Ramos (cell line): Measurements from ENCODE around the gene BICD1.
"Not testable (repeated sequence)": the region's sequence is repeated elsewhere in the genome, so short reads cannot be mapped to it uniquely, and the experiment has no call there.

Experiments
- in situ Hi-C: fragments of 300-500 bp; cut with MboI; formaldehyde crosslinking; loops from one replicate; pipeline ENCODE4 v1.14.3; 2022; ENCODE audit warnings: low sequenced_read_pairs; ENCODE audit not compliant: unreplicated experiment

BICD1 gene

DNA sequence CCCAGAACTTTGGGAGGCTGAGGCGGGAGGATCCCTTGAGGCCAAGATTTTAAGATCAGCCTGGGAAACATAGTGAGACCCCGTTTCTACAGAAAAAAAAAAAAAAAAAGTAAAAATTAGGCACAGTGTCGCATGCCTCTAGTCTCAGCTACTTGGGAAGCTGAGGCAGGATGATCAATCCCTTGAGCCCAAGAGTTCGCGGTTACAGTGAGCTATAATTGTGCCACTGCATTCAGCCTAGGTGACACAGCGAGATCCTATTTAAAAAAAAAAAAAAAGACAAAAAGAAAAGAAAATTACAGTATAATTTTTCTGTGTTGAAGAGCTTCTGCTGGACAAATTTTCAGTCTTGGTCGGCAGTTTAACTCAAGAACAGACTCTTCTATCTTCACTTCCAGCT, 158.8 kb downstream of the BICD1 start:
- in situ Hi-C loops = loop anchor here (25.0 kb wide), 1 partner anchor 1228 kb away; no protein-coding TSS in a partner anchor

DNA sequence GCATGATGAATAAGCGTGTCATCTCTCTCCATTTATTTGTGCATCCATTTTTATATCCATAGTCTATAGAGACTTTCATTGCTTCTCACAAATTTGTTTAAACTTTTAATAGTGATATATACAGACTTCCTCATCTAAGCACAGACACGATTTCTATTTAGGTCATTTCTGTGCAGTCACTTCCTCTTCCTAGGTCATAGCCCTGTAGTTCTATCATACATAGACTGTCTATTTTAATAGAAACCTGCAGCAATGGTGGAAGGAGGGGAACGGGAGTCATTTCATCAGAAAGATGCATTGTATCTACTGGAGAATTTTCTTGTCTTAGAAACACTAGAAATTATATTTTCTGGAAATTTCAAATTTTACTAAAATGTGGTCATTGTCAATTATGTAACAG, 159.3 kb downstream of the BICD1 start:
- in situ Hi-C loops = loop anchor here (25.0 kb wide), 1 partner anchor 1229 kb away; no protein-coding TSS in a partner anchor

DNA sequence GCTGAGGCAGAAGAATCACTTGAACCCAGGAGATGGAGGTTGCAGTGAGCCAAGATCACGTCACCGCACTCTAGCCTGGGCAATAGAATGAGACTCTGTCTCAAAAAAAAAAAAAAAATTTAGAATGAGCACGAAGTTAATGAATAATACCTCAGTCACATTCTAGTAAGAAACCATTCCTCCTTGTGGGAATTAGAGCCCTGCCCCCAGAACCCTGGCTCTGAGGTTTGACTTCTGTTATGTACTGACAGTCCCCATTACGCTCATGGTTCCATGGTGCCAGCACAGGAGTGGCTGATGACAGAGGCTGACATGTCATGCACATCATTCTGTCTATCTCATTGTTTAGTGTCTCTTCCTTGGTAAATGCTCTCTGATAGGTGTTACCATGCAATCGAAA, 160.1 kb downstream of the BICD1 start:
- in situ Hi-C loops = loop anchor here (25.0 kb wide), 1 partner anchor 1229 kb away; no protein-coding TSS in a partner anchor

DNA sequence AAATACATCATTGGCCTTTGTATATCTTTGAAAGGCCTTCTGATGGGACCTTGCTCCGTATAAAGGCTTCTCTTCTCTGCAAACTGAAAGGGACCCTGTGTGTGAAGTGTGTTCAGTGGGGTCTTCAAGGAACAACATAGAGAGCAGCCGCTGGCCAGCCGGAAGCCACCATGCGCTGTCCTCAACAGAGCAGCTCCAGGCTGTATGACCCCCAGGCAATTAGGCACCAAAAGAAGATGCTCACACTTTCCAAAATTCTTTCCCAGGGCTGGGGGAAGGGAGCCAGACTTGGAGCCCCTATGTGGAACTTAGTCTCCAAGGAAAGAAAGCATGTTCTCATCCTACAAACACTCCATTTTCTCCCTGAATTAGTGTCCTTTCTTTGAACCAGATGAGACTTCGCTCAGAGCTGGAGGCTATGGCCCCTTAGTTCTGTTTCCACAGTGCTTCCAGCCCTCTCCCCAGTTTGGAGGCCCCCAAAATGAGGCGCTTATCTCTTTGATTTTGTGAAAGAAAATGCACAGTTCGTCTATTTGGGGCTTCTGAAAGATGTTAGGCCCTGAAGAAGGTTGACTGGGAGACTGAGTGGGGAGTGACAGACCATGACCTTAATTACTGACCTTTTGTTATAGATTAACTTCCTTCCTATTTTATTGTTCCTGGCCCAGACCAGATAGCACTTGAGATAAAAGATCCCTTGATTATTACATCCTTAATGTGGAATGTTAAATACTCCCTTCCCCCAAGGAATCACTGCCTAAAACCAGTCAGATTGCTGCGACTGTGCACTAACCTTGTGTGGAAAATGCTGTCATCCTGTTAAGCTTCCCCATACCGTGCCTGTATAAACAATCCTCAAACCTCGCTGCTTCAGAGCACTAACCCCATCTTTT, 164.4 kb downstream of the BICD1 start:
- in situ Hi-C loops = loop anchor here (25.0 kb wide), 1 partner anchor 1234 kb away; no protein-coding TSS in a partner anchor

DNA sequence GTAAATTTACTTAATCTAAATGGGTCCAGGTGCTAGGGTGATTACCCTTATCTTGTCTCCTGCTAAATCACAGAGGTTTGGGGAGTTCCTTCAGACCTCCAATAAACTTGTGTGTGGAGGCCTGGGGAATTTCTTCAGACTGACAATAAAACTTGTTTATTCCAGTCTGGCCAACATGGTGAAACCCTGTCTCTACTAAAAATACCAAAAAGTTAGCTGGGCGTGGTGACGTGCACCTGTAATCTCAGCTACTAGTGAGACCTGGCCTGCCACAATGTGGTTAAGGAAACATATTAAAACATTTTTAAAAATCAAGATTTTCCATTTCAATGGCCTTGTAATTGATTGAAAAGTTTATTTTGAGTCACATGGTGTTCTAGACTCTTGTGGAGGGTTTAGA, 165.8 kb downstream of the BICD1 start:
- in situ Hi-C loops = loop anchor here (25.0 kb wide), 1 partner anchor 1235 kb away; no protein-coding TSS in a partner anchor

DNA sequence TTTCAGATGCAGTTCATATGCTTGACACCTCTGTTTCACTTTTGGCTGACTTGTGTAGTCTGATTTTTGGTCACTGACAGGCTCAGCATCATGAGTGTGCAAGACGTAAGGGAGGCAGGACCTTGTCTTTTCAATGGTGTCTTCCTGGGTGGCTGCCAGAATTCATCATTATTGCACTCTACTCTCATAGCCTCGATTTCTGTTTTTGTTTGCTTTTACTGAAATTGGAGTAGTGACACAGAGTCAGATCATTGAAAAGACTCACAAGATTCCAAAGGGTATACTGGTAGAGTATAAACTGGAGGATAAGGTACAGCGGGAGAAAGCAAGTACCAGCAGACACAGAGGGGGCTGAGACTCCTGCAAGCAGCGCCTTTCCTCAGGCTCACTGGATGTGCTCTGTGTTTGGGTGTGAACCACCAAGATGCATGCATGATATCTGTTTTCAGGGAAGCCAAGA, 166.4 kb downstream of the BICD1 start:
- in situ Hi-C loops = loop anchor here (25.0 kb wide), 1 partner anchor 1236 kb away; no protein-coding TSS in a partner anchor

DNA sequence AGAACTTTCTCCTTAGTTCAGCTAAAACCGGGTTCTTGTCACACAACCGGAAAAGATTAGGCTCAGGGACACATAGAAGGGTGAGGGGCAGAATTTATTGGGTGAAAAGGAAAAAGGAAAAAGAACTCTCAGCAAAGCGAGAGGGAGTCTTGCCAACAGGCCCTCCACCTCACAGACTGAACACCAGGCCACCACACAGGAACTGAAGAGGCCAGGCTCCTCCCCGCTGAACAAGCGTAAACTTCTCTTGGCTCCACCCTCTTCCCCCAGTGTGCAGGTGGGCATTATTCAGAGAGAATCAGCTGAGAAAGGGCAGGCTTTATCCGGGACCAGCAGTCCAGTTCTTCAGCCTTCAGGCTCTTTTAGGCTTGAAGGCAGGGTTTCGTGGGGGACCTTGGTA, 167.1 kb downstream of the BICD1 start:
- in situ Hi-C loops = loop anchor here (25.0 kb wide), 1 partner anchor 1236 kb away; no protein-coding TSS in a partner anchor

DNA sequence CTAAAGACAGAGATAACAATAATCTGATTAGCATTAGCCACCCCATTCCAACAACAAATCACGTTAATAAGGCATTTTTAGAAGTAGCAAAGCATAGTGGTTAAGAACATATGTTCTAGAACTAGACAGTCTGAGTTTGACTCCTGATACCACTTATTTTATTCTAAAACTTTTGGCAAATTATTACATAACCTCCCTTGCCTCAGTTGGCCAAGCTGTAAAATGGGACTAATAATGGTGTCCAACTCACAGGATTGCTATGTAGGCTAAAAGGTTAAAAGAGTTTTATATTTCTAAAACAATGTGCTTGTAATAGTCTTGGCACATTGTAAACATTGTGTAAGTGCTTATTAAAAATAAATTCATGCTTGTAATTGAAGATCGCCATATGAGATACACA, 168.0 kb downstream of the BICD1 start:
- in situ Hi-C loops = loop anchor here (25.0 kb wide), 1 partner anchor 1237 kb away; no protein-coding TSS in a partner anchor

DNA sequence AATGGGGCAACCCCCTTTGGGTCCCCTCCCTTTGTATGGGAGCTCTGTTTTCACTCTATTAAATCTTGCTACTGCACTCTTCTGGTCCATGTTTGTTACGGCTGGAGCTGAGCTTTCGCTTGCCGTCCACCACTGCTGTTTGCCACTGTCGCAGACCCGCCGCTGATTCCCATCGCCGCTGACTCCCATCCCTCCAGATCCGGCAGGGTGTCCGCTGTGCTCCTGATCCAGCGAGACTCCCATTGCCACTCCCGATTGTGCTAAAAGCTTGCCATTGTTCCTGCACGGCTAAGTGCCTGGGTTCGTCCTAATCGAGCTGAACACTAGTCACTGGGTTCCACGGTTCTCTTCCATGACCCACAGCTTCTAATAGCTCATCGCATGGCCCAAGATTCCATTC, 168.9 kb downstream of the BICD1 start:
- in situ Hi-C loops = not testable (repeated sequence)

DNA sequence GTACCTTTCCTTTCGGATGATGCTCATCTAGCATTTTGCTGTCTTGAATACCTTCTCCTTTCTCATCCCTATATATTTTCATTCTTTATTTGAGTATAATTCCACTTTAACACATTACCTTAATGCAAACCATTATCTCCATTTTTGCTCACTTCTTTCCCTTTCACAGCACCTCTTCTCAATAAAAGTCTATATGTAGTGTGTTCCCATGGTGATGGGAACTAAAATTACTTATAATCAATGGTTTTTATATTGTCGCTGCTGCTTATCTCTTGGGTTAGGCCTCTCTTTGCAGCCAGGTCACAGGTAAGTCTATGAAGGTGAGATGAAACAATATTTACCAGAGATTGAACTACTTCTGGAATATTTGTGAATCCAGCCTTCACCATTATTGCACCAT, 171.1 kb downstream of the BICD1 start:
- in situ Hi-C loops = no loop called here

DNA sequence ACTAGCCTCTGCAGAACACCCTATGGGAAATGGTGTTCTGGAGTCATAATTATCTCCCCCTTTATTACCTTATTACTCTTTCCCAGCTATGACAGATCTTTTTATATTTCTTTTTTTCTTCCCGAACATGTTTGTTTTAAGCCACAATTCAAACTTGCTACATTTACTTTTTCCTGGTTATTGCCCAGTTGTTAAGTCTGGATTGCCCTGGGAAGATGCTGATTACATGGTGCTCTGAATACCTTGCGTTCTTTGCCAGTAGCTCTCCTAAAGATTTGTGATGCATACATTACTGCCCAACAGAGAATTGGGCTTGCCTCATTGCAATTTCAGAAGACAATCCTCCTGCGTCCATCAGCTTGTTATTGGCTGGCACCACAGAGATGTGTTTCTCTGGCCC, 174.5 kb downstream of the BICD1 start:
- in situ Hi-C loops = no loop called here

DNA sequence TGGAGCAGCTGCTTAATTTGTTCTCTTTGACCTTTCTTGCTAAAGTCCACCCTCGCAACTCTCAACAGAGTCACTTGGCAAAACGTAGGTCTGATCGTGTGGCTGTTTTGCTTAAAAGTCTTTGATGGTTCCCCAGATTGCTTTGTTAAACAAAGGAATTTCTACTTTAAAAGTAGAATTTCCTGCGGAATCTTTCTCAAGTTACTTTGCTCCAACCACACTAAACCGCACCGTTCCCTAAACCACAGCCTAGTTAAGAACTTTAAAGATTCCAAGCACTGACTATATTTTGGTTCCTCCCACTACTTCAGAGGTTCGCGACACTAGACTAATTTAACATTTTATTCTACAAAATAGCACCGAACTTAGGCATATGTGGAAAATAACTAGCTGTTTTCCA, 177.9 kb downstream of the BICD1 start:
- in situ Hi-C loops = no loop called here

DNA sequence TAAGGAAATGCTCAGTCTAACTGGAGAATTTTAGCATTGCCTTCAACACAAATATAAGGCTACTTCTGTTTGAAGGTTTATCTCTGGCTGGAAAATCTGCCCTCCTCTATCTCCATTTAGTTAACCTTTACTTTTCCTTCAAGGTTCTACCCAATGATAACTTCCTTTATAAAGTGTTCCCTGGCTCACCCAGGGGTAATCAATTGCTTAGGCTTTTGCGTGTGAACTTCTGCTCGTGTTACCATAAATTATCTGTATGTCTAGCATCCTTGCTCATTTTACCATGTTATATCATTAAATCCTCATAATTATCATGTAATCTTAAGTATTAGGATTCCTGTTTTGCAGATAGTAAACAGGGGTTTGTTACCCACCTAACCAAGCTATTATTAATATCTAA, 178.4 kb downstream of the BICD1 start:
- in situ Hi-C loops = no loop called here

DNA sequence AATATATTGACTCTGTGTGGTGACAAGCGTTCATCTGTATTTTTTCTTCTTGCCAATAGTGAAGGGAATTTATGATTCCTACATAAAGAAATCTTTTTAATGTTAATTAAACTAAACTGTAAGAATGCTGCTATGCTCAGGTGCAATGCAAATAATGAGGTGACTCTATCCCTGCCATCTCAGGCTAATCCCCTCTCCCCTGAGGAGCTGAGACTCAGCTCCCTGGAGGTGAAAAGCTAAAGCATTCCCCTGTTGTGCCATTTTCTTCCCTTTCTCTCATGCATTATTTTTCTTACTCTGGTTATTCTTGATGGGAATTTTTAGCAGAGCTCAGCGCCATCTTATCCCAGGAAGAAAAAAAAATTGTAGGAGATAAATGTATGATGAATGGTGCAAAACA, 178.8 kb downstream of the BICD1 start:
- in situ Hi-C loops = no loop called here

DNA sequence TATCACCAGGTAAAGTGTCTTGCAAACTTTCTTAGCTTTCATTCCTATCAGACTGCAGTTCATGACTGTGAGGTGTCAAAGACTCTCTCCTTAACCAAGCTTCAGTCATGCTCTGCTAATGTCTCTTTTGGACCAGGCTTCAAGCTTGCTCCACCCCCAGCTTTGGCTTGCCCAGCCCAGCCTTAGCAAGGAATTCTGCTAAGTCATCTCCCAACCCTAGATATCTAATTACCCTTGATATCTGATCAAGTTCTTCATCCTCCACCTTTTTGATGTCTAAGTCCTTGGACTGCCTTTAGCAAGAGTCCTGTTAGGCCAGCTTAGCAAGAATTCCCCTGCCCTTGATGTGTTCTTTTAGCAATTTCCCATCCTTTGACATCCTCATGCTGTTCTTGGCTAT, 183.8 kb downstream of the BICD1 start:
- in situ Hi-C loops = no loop called here

DNA sequence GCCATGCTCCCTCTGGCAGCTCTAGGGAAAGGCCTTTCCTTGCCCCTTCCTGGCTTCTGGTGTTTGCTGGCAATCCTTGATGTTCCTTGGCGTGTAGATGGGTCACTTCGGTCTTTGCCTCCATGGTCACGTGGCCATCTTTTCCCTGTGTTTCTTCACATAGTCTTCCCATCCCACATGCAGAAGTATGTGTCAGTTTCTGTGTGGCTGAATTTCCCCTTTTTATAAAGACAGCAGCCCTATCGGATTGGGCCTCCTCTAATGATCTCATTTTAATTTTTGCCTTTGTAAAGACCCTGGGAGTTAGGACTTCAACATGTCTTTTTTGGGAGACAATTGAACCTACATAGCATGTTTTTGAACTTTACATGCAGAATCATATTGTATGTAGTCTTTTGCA, 185.5 kb downstream of the BICD1 start:
- in situ Hi-C loops = no loop called here

DNA sequence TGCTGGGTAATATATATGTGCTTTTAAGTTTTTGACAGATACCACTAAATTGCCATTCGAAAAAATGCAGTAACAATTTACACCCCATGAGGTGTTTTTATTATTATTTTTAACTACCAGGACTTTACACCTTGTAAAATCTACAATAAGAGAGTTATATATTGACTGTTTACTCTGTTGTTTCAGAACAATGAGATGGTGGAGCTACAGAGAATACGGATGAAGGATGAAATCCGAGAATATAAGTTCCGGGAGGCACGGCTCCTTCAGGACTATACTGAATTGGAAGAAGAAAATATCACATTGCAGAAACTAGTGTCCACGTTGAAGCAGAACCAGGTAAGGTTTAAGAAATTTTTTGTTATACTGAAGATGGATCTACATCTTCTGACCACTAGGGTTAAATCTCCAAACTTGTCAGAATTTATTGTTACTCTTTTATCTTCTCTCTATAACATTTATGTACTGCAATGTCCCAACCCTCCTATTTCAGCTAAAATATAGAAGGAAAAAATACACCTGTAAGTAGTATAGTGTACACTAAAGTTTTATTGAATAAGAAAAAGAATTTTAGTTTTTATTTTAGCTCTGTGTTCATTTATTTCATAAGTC, 187.3 kb downstream of the BICD1 start:
- in situ Hi-C loops = no loop called here

DNA sequence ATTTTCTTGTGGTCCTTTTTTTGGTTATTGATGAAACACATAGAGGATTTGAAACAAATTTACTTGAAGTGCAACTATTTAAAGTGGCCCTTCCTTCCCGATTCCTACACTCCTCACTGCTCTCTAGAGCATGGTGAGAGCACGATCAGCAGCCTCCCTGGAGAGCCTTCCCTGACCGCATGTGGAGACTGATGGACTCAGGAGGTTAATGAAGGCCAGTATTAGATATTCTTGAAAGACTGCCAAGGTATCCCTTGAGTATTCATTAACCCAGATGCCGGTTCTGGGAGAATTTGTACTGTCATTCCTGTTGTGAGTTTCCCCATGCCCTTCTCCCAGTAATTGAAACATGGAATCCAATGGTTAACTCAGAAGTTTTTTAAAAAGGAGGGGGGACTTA, 189.9 kb downstream of the BICD1 start:
- in situ Hi-C loops = no loop called here

DNA sequence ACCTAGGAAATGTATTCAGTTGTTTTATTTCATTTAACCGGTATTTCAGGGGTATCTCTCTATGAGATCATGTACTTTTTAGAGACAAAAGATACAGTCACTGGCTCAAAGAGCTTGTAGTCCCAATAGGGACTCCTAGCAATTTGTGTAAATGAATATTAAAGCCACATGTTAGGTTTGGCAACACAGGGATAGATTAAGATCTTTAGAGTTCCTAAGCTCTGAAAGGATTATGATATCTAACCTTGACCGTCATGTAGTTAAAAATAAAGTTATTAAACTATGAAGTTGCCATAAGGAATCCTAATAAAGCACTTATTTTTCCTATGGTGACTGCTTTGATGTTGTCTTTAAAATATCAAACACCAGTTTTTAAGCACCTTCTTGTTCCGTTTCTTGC, 192.3 kb downstream of the BICD1 start:
- in situ Hi-C loops = no loop called here

DNA sequence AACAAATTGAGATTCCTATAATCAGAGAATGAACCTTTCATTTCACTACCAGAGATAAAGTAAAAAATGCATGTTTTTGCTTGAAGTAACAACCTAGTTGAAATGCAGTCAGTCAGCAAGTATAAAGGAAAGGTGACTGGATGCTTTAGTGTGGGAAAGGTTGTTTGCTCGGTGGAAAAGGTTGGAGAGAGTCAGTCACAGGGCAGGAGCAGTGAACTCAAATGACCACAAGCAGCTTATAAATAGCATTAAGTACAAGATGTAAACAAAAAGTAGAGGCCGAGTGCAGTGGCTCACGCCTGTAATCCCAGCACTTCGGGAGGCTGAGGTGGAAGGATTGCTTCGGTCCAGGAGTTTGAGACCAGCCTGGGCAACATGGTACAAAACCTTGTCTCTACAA, 194.6 kb downstream of the BICD1 start:
- in situ Hi-C loops = loop anchor here (5.0 to 10.0 kb wide), 3 partner anchors 39 to 616 kb away; no protein-coding TSS in a partner anchor
